SK-N-SH treated with all-trans-retinoic acid at 6 μM for 48 hours (cell line): ENCODE data around the gene TEX26.

Experiments used
- ARNTL ChIP-seq: fragments of 450-650 bp; formaldehyde crosslinking; IDR thresholded peaks from 2 replicates; pipeline ENCODE4 v1.5.0; 2020; ENCODE audit warnings: low read depth, mild to moderate bottlenecking, moderate library complexity, borderline replicate concordance
- OSR1 ChIP-seq: fragments of 250-450 bp; sonication (Bioruptor Pico); IDR thresholded peaks from 2 replicates; pipeline ENCODE4 v1.8.0; 2022; ENCODE audit warnings: moderate library complexity, mild to moderate bottlenecking, inconsistent platforms
- PATZ1 ChIP-seq: fragments of 250-450 bp; sonication (Bioruptor Pico); IDR thresholded peaks from 2 replicates; pipeline ENCODE4 v1.8.0; 2020; ENCODE audit warnings: mild to moderate bottlenecking, moderate library complexity, borderline replicate concordance
- TCF4 ChIP-seq: fragments of 250-450 bp; sonication (Bioruptor Pico); IDR thresholded peaks from 2 replicates; pipeline ENCODE4 v1.8.0; 2021; ENCODE audit warnings: mild to moderate bottlenecking, moderate library complexity, borderline replicate concordance
- ZFP3 ChIP-seq: fragments of 250-450 bp; sonication (Bioruptor Pico); IDR thresholded peaks from 2 replicates; pipeline ENCODE4 v1.5.0; 2020; ENCODE audit warnings: mild to moderate bottlenecking, moderate library complexity
- ZFP30 ChIP-seq: fragments of 450-650 bp; formaldehyde crosslinking; IDR thresholded peaks from 2 replicates; pipeline ENCODE4 v1.5.0; 2022; ENCODE audit warnings: mild to moderate bottlenecking, moderate library complexity
- ZNF70 ChIP-seq: fragments of 450-650 bp; formaldehyde crosslinking; IDR thresholded peaks from 2 replicates; pipeline ENCODE4 v1.5.0; 2020; ENCODE audit warnings: mild to moderate bottlenecking, moderate library complexity
- ZNF8 ChIP-seq: fragments of 450-650 bp; formaldehyde crosslinking; IDR thresholded peaks from 2 replicates; pipeline ENCODE4 v1.5.0; 2020; ENCODE audit warnings: mild to moderate bottlenecking, moderate library complexity
- TF ChIP-seq, protein P1 (sequence below): fragments of 250-450 bp; sonication (Bioruptor Pico); IDR thresholded peaks from 2 replicates; pipeline ENCODE4 v1.5.1; 2020; ENCODE audit warnings: low read depth, mild to moderate bottlenecking, moderate library complexity

GRCh38 chr13:30928978-30929377, 3.5 kb upstream of the TEX26 start:
- TF ChIP-seq, protein P1, sequence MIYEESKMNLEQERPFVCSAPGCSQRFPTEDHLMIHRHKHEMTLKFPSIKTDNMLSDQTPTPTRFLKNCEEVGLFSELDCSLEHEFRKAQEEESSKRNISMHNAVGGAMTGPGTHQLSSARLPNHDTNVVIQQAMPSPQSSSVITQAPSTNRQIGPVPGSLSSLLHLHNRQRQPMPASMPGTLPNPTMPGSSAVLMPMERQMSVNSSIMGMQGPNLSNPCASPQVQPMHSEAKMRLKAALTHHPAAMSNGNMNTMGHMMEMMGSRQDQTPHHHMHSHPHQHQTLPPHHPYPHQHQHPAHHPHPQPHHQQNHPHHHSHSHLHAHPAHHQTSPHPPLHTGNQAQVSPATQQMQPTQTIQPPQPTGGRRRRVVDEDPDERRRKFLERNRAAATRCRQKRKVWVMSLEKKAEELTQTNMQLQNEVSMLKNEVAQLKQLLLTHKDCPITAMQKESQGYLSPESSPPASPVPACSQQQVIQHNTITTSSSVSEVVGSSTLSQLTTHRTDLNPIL = no peak
- TF ChIP-seq ARNTL (CRISPR knock-in tag) (no peak), OSR1 (CRISPR knock-in tag) (no peak), ZFP30 (CRISPR knock-in tag) (no peak), PATZ1 (no peak), ZFP3 (no peak), TCF4 (CRISPR knock-in tag) (no peak), ZNF8 (CRISPR knock-in tag) (no peak), ZNF70 (CRISPR knock-in tag) (no peak)
